SK-N-MC (cell line): ENCODE data around the gene RWDD4.

ENCODE experiments used
- EZH2 ChIP-seq: fragments of 200-600 bp; sonication (generic); IDR thresholded peaks from one replicate; pipeline ENCODE4 v1.6.1; 2017; ENCODE audit warnings: antibody characterized with exemption
- POLR2AphosphoS5 ChIP-seq: IDR thresholded peaks from 2 replicates; pipeline ENCODE4 v1.6.1; 2012; ENCODE audit warnings: mild to moderate bottlenecking, low read depth, low read length, borderline replicate concordance

DNA sequence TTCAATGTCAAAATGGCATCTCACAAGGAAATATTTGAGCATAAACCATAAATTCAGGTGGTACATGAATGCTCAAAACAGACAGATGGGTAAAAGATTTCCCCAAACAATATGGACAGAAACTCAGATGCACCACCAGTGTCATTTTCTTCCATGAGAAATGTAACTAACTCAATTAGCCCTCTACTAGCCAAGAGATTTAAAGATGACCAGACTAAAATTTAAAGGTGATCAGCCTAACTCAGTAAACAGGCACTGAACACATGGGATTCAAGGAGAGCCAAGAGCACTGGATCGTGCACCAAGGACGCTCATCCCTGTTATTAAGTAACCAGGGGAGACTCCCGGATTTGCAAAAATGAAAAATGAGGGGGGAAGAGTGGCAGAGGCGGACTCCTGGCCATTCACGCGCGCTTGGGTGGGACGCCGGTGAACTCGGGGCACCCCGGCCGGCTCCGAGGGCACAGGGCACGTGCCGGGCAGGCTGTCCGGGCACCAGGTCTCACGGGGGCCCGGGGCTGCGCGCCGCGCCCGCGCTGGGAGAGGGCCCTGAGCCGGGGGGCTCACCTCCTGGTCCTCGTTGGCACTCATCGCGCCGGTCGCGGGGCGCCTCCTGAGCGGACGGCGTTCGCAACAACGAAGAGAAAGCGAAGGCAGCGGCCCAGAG lies 490 bp downstream of the RWDD4 start:
- TF ChIP-seq EZH2 (no peak), POLR2AphosphoS5 (no peak)
